Neural crest cell (in vitro differentiated cells): Measurements from ENCODE around the gene ZFAND2B. TPM values are rescaled to one million over a fixed set of nuclear protein-coding genes. Genes with fewer than 3 reads are reported as not detected.
A peak's percentile ranks its signal among the peaks of the same experiment; 100 is the strongest.

ENCODE experiments used
- DNase-seq: peaks from one replicate; pipeline ENCODE4 v3.0.0; 2021; ENCODE audit warnings: low read depth, mixed read lengths, low spot score
- H3K27ac Mint-ChIP-seq: one replicate; pipeline ENCODE4 v1.8.0; 2021; ENCODE audit warnings: mild to moderate bottlenecking, mixed read lengths; ENCODE audit not compliant: unreplicated experiment
- H3K27me3 Mint-ChIP-seq: 2 replicates; pipeline ENCODE4 v1.8.0; 2021; ENCODE audit warnings: low read depth, mild to moderate bottlenecking, mixed read lengths
- H3K36me3 Mint-ChIP-seq: 2 replicates; pipeline ENCODE4 v1.8.0; 2021; ENCODE audit warnings: low read depth, mild to moderate bottlenecking, mixed read lengths
- H3K4me1 Mint-ChIP-seq: 2 replicates; pipeline ENCODE4 v1.8.0; 2021; ENCODE audit warnings: mixed read lengths
- H3K4me3 Mint-ChIP-seq: one replicate; pipeline ENCODE4 v1.8.0; 2021; ENCODE audit warnings: mild to moderate bottlenecking, mixed read lengths
- H3K9me3 Mint-ChIP-seq: 2 replicates; pipeline ENCODE4 v1.8.0; 2021; ENCODE audit warnings: mixed read lengths
- CTCF ChIP-seq: fragments of 200-600 bp; sonication (generic); conservative IDR thresholded peaks from 2 replicates; pipeline ENCODE4 v1.5.0; 2021; ENCODE audit warnings: antibody characterized with exemption, mild to moderate bottlenecking
- total RNA-seq: library from RNA; stranded (reverse); gene quantifications from 2 replicates; pipeline ENCODE4 v1.2.1, GENCODE V29; 2021

ZFAND2B gene
- total RNA-seq, 1 donor from 2014 or later = 30.1 TPM

GRCh38 chr2:219204425-219205164 is 2.0 kb upstream of the ZFAND2B start:
- Mint-ChIP-seq H3K4me3 (peak overlapping the region; percentile 67), H3K36me3 (peaks cover 9% of the 10 kb centered on the region), H3K4me1 (peaks cover 29% of the 10 kb centered on the region), H3K27me3 (peaks cover 3% of the 10 kb centered on the region), H3K9me3 (peaks cover 7% of the 10 kb centered on the region), H3K27ac (peak overlapping the region; percentile 91)
- DNase-seq = no peak
- no peak for TF ChIP-seq CTCF

- no peak for TF ChIP-seq CTCF
- peaks cover 29% of the 10 kb centered on the region for H3K4me1 Mint-ChIP-seq
- H3K27me3 Mint-ChIP-seq = peaks cover 3% of the 10 kb centered on the region
- peak overlapping the region; percentile 67 for H3K4me3 Mint-ChIP-seq
- H3K36me3 Mint-ChIP-seq = peaks cover 9% of the 10 kb centered on the region
- no peak overlapping the region for H3K27ac Mint-ChIP-seq
- peaks cover 7% of the 10 kb centered on the region for H3K9me3 Mint-ChIP-seq
- DNase-seq = no peak
Measured at GRCh38 chr2:219205165-219205538, 1.4 kb upstream of the ZFAND2B start.

DNA sequence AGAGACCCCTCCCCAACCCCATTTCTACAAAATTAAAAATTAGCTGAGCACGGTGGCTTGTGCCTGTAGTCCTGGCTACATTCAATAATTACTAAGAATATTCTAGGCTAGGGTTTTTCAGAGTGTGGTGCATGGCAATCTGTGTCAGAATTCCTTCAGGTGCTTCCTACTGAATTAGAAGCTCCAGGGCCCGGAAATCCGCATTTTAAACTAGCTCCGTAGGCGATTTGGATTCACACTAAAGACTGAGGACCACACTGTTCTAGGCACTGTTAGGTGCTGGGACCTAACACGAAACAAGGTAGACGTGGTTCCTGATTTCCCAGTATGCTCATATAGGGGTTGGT is 628 bp upstream of the ZFAND2B start:
- peak overlapping the region; percentile 96 for H3K27ac Mint-ChIP-seq
- peaks cover 4% of the 10 kb centered on the region for H3K36me3 Mint-ChIP-seq
- TF ChIP-seq CTCF = no peak
- peaks cover 23% of the 10 kb centered on the region for H3K4me1 Mint-ChIP-seq
- H3K4me3 Mint-ChIP-seq = peak overlapping the region; percentile 92
- peaks cover 4% of the 10 kb centered on the region for H3K9me3 Mint-ChIP-seq
- DNase-seq = no peak
- peaks cover 3% of the 10 kb centered on the region for H3K27me3 Mint-ChIP-seq

- TF ChIP-seq CTCF = no peak
- H3K4me3 Mint-ChIP-seq = peak overlapping the region; percentile 92
- H3K36me3 Mint-ChIP-seq = peaks cover 4% of the 10 kb centered on the region
- H3K9me3 Mint-ChIP-seq = peaks cover 2% of the 10 kb centered on the region
- peaks cover 21% of the 10 kb centered on the region for H3K4me1 Mint-ChIP-seq
- H3K27me3 Mint-ChIP-seq = peaks cover 3% of the 10 kb centered on the region
- DNase-seq = no peak
- H3K27ac Mint-ChIP-seq = peak overlapping the region; percentile 64
Measured at GRCh38 chr2:219207134-219207883, 727 bp downstream of the ZFAND2B start.

- Mint-ChIP-seq H3K27me3 (peaks cover 3% of the 10 kb centered on the region), H3K27ac (peak overlapping the region; percentile 92), H3K4me1 (peaks cover 21% of the 10 kb centered on the region), H3K9me3 (peaks cover 2% of the 10 kb centered on the region), H3K4me3 (peak overlapping the region; percentile 92), H3K36me3 (peaks cover 4% of the 10 kb centered on the region)
- no peak for DNase-seq
- no peak for TF ChIP-seq CTCF
Measured at GRCh38 chr2:219207884-219208740, 1.5 kb downstream of the ZFAND2B start.
